WERI-Rb-1 (cell line): ENCODE data around the gene FSTL5.
"Not testable (repeated sequence)": the region's sequence is repeated elsewhere in the genome, so short reads cannot be mapped to it uniquely, and the experiment has no call there.

Experiments
- DNase-seq: peaks from one replicate; pipeline ENCODE4 v3.0.0-alpha.2; 2020
- H3K27ac ChIP-seq: fragments of 250-450 bp; sonication (Bioruptor Pico); 2 replicates; pipeline ENCODE4 v1.5.1; 2020; ENCODE audit warnings: mild to moderate bottlenecking, moderate library complexity
- H3K27me3 ChIP-seq: fragments of 250-450 bp; sonication (Bioruptor Pico); 2 replicates; pipeline ENCODE4 v1.5.1; 2021; ENCODE audit warnings: mild to moderate bottlenecking, low read depth, moderate library complexity; ENCODE audit not compliant: insufficient read depth, severe bottlenecking
- H3K36me3 ChIP-seq: fragments of 250-450 bp; sonication (Bioruptor Pico); 2 replicates; pipeline ENCODE4 v1.5.1; 2020; ENCODE audit warnings: mild to moderate bottlenecking, moderate library complexity
- H3K4me3 ChIP-seq: 2 replicates; pipeline ENCODE4 v1.5.1; 2011; ENCODE audit warnings: low read depth, mild to moderate bottlenecking, control low read depth, low read length
- H3K9me3 ChIP-seq: fragments of 250-450 bp; sonication (Bioruptor Pico); 2 replicates; pipeline ENCODE4 v1.5.1; 2021; ENCODE audit warnings: mild to moderate bottlenecking, moderate library complexity; ENCODE audit not compliant: severe bottlenecking
- CTCF ChIP-seq: IDR thresholded peaks from 2 replicates; pipeline ENCODE4 v1.5.1; 2011; ENCODE audit warnings: low read depth, mild to moderate bottlenecking, control low read depth, inconsistent platforms, low read length

FSTL5 gene

GRCh38 chr4:162104459-162105124 is 59.2 kb downstream of the FSTL5 start:
- Histone ChIP-seq H3K27me3 (no peaks in the 10 kb centered on the region), H3K36me3 (peaks cover 2% of the 10 kb centered on the region), H3K4me3 (no peak overlapping the region), H3K27ac (no peak overlapping the region), H3K9me3 (peaks cover 8% of the 10 kb centered on the region)
- no peak for TF ChIP-seq CTCF
- no peak for DNase-seq

- H3K27ac ChIP-seq, H3K36me3 ChIP-seq, H3K27me3 ChIP-seq, H3K9me3 ChIP-seq, DNase-seq, H3K4me3 ChIP-seq: not testable (repeated sequence)
These were observed 59.9 kb downstream of the FSTL5 start for GRCh38 chr4:162103908-162104307.

GRCh38 chr4:162102713-162103112 is 61.1 kb downstream of the FSTL5 start:
- Histone ChIP-seq H3K36me3 (peaks cover 2% of the 10 kb centered on the region; the same call in 1 of the 2 replicates), H3K4me3 (no peak overlapping the region), H3K27ac (no peak overlapping the region), H3K9me3 (peaks cover 8% of the 10 kb centered on the region), H3K27me3 (no peaks in the 10 kb centered on the region)
- TF ChIP-seq CTCF, result no peak
- DNase-seq, result no peak

GRCh38 chr4:162101337-162101736 is 62.5 kb downstream of the FSTL5 start:
- no peak for TF ChIP-seq CTCF
- H3K4me3 ChIP-seq, result no peak overlapping the region
- no peak overlapping the region for H3K27ac ChIP-seq
- DNase-seq, result no peak
- H3K9me3 ChIP-seq, result peaks cover 8% of the 10 kb centered on the region
- H3K36me3 ChIP-seq, result no peaks in the 10 kb centered on the region
- H3K27me3 ChIP-seq, result no peaks in the 10 kb centered on the region

GRCh38 chr4:162075726-162076125 is 88.1 kb downstream of the FSTL5 start:
- peaks cover under 1% of the 10 kb centered on the region for H3K9me3 ChIP-seq
- no peak for DNase-seq
- no peak overlapping the region for H3K4me3 ChIP-seq
- no peaks in the 10 kb centered on the region for H3K27me3 ChIP-seq
- no peaks in the 10 kb centered on the region; the same call in 1 of the 2 replicates for H3K36me3 ChIP-seq
- TF ChIP-seq CTCF, result no peak
- no peak overlapping the region for H3K27ac ChIP-seq

- Histone ChIP-seq H3K36me3 (no peaks in the 10 kb centered on the region), H3K27me3 (no peaks in the 10 kb centered on the region), H3K27ac (no peak overlapping the region), H3K9me3 (no peaks in the 10 kb centered on the region), H3K4me3 (no peak overlapping the region)
- no peak for TF ChIP-seq CTCF
- no peak for DNase-seq
These were observed 102.6 kb downstream of the FSTL5 start for GRCh38 chr4:162061214-162061613.
